CD4-positive, alpha-beta T cell treated with Interleukin-4 for 1 hour (primary cell): Measurements from ENCODE around the gene CLDN16.
A peak's percentile ranks its signal among the peaks of the same experiment; 100 is the strongest.

Experiments
- DNase-seq, 2 donors: peaks; one replicate each; pipeline ENCODE4 v3.0.0-alpha.2; 2020 to 2022

CLDN16 gene

DNA sequence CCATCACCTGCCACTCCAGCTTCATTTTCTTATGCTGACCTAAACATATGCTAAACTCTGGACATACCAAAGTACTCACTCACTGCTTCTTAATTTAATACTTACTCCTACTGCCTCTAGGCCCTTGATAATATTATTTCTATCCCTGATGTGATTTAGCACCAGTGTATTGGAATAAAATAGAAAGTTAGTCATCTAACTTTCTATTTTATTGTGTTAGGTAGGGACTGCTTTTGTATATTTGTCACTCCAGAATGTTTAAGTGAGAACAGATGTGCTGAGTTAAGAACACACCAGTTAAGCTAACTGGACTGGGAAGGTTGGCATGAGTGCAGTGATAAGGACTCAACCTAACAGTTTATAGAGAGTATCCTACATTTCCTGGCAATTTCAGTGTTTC is 6.5 kb upstream of the CLDN16 start:
- DNase-seq, result no peak

GRCh38 chr3:190382082-190382481 is 5.9 kb upstream of the CLDN16 start:
- no peak for DNase-seq

- no peak for DNase-seq
Observed at GRCh38 chr3:190384309-190384756, 3.6 kb upstream of the CLDN16 start.

- no peak for DNase-seq
Observed at GRCh38 chr3:190385731-190386688, 2.0 kb upstream of the CLDN16 start.

DNA sequence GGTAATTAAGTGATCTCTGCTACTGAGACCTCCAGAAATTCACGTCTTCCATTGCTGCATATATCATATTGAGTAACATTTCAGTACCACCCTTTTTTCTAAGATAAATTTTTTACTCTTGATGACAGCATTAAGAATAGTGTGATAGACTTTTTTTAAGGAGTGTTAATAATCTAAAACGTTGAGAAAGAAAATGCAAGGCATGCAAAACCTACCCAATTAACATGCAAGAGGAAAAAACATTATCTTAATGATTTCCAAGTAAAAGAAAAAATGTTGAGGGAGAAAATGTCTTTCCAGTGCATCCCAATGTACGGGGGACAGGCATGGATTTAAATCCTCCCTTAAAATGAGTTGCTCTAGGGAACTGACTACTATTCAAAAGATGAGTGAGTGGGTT is 740 bp downstream of the CLDN16 start:
- DNase-seq, result no peak

DNA sequence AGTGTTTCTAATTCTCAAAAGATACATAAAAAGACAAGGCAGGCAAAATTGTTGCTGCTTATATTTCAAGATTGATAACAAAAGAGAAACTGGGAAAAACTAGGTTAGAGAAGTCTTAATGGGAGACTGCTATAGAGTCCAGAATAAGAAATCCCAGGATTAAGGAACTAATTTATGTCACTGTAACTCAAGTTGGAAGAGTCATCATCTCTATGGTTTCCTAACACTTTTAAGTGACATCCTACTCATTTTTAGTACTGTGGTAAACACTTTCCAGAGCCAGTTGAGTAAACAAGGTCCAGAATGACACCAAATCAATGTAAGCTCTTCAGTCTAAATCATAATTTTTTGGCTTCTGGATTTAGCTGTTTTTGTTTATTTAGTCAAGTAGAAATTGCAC is 8.0 kb downstream of the CLDN16 start:
- no peak for DNase-seq

- DNase-seq, result no peak
Observed at GRCh38 chr3:190397889-190398288, 9.9 kb downstream of the CLDN16 start.

- DNase-seq, result no peak
Observed at GRCh38 chr3:190399677-190400076, 11.7 kb downstream of the CLDN16 start.

DNA sequence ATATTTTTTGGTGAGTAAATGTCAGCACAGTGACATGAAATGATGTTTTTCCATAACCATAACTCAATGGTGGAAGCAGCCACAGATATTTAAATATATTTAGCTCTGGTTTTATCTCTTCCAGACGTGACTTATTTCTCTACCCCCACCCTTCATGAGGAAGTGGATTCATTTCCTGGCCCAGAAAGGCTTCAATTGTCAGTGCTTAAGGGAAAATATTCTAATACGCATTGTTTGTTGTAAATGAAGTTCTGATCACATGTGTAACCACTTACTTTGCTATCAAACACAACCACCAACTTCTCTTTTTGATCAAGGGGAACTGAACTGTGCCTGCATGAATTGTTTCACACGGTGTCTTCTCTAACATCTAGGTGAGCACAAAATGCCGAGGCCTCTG is 14.0 kb downstream of the CLDN16 start:
- DNase-seq, result no peak

- no peak for DNase-seq
Observed at GRCh38 chr3:190404715-190405114, 16.8 kb downstream of the CLDN16 start.

DNA sequence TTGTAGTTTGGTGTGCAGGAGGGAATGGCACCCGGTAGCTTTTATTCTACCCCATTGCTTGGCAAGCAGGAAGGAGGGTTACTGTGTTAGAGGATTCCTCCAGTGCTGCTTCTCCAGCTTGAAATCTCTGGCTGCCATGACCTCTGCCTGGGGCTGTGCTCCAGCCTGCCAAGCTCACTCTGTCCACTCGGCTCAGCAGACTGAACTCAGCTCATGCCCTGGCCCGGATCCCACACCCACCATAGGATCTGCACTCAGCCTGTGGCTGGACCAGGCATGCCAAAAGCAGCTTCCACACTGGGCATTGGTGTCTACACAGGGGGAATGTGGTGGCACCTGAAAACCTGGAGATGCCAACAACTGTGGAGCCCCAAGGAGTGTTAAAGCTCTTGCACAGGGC is 26.3 kb downstream of the CLDN16 start:
- no peak for DNase-seq

DNA sequence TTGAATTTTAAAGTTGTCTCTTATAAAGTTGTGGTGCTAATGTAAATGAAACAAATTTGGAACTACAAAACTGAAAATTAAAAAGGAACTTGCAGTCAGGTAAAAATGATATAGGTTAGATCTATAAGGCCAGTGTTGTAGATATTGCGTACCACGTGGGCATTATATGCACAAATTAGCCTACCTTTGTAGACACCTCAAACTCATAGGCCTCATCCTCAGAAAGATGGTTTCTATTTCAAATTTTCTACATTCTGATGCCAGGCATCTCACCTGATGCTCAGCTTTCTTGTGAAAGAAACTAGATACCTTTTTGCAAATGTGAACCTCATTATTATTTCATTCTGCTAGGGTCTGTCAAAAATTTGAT is 36.1 kb downstream of the CLDN16 start:
- DNase-seq, result no peak

DNA sequence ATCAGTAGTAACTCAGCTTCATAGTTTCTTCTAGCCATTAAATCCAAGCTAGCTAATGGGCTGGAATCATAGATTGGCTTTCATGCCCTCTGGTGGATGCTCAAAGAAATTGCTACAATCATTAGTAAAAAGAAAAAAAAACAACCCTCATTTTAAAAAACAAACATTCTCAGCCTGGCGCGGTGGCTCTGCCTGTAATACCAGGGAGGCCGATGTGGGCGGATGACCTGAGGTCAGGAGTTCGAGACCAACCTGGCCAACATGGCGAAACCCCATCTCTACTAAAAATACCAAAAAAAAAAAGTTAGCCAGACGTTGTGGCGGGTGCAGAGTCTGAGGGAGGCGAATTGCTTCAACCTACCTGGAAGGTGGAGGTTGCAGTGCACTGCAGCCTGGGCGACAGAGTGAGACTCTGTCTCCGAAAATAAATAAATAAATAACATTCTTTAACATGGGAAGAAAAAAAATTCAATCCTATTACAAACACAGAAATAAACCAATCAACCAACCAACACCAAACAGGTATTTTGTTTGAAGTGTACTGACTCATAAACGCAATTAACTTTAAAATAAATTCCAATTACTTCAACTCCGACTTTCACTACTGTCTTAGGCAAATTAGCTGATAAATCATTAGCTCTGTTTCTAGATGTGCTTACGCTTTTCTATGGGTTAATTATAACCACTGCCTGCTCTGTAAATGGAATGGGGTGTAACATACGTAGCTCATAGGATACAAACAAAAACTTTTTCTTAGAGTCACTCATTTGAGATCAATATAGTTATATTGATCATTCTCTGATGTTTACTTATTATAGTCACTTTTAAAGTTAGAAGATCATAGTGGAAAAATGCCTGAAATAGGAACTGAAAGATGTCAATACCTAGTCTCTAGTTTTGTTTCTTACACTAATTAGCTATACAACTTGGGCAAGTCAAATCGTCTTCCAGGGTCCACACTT is 36.8 kb downstream of the CLDN16 start:
- peak; percentile 20 to 55 for DNase-seq

GRCh38 chr3:190425833-190426232 is 37.9 kb downstream of the CLDN16 start:
- DNase-seq, result no peak

DNA sequence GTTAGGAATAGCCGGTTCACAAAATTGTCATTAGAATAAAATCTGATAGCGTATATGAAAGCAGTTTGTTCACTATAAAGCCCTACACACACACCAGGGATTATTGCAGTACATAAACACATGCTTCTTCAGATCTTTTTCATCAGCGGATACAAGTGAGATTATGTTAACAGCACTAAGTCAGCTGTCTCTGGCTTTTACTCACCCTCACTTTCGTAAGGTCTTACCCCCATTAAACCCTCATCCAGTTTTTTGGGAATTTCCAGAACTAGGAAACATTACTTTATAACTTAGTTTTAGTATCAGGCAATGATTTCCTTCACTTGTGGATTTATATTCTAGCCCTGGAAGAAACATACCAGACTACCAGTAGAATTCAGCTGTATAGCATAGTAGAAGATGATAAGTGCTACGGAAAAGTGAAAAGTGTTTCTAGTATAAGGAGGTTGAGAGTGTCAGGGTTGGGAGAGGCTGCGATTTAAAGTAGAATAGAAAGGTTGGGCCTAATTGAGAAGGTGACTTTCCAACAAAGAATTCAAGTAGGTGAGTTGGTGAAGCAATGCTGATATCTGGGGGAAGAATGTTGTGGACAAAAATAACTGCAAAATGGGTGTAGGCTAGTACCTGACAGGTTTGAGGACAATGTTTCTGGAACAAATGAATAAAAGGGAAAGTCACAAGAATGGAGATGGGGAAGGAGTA is 39.0 kb downstream of the CLDN16 start:
- DNase-seq, result no peak

DNA sequence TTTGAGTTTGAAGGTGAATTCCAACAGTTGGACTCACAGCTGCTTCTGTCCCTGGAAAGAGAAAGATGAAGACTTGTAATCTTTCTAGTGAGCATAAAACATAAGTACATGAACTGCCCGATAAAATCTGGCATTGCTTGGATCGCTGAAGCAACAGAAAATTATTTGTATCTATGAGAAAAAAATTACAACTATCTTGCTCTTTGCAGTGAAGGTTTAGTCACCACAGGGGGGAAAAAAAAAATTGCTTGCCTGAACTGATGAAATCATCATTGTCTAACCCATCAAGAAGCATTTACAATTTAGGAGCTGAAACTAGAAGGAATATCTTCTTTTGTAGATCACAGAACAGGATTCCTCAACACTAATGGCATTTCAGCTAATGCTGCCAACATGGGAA is 41.7 kb downstream of the CLDN16 start:
- DNase-seq, result no peak

DNA sequence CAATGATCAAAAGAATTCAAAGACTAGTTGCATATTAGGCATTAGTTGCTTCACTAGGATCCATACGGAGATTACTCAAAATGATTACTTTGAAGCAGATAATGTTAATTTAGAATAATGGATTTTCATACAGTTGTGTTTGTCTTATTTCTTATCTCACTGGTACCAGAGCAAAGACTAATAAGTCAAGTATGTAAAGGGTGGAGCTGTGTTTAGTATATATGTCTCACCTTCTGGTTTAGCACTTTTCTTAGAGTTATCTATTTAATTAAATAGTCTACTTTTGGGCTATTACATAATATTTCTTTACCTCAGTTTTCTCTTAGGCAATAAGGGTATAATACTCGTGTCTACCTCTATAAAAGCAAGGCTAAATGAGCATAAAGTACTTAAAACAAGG is 42.9 kb downstream of the CLDN16 start:
- DNase-seq, result no peak

DNA sequence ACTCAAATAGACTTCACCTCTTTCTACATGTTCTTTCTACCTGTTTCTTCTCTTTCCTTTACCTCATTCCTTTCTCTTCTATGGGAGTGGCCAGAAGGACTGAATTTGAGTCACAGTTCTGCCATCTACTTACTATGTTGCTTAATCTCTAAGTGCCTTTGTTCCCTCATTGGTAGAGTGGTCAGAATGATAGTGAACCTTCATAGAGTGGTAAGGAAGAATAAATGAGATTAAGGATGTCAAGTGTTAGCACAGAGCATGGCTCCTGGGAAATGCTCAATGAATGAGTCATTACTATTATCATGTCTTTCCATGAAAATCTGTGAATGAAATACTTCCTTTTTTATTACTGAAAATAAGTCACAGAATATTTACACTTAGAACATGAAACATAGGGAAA is 44.3 kb downstream of the CLDN16 start:
- DNase-seq, result no peak

DNA sequence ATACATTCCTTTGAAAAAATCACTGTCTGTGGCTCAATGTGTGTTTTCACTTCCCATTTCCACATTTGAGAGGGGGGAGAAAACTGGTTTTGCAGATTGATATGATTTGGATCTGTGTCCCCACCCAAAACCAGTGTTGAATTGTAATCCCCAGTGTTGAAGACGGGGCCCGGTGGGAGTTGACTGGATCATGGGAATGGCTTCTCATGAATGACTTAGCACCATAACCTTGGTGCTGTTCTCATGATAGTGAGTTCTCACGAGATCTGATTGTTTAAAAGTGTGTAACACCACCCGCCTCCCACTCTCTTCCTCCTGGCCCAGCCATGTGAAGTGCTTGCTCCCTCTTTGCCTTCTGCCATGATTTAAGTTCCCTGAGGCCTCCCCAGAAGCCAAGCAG is 45.7 kb downstream of the CLDN16 start:
- DNase-seq, result no peak

GRCh38 chr3:190435618-190436017 is 47.7 kb downstream of the CLDN16 start:
- no peak for DNase-seq

GRCh38 chr3:190436331-190436730 is 48.4 kb downstream of the CLDN16 start:
- no peak for DNase-seq

DNA sequence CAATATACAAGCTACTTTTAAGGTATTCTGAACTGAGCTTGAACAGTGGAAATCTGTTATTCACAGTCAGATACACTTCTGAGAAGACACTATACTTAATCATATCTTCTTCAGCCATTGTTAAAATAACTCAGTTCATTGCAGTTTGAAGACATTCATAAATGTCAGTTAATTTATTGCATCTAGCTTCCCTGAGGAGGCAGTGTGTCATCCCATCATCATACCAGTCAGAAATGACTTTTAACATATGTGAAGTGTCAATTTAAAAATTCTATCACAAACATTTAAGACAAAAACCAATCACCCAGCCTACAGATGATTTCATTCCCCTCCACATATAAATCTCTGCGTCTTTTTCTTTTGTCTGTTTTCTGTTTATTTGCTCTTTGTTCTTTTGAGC is 54.3 kb downstream of the CLDN16 start:
- no peak for DNase-seq

- no peak for DNase-seq
Observed at GRCh38 chr3:190443257-190443656, 55.3 kb downstream of the CLDN16 start.
